GM19397 (cell line): ENCODE measurements around the gene C8G.

ENCODE experiments used
- ATAC-seq: cut with Tn5 transposase; IDR thresholded peaks from one replicate; pipeline ENCODE4 v1.9.1; 2021; ENCODE audit warnings: mild to moderate bottlenecking, moderate library complexity; ENCODE audit not compliant: unreplicated experiment

C8G gene

DNA sequence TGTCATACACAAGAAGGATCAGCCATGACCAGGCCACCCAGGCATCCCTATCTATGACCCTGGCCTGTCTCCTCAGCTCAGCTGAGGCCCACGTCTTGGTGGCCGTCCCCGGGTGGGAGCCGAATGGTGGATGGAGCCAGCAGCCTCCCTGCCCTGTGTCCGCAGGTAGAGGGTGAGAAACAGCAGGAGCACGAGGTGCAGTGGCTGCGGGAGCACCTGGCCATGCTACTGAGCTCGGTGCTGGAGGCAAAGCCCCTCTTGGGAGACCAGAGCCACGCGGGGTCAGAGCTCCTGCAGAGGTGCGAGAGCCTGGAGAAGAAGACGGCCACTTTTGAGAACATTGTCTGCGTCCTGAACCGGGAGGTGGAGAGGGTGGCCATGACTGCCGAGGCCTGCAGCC, 25.0 kb upstream of the C8G start:
- no peak for ATAC-seq

- ATAC-seq: no peak
Measured at GRCh38 chr9:136920734-136921231, 24.3 kb upstream of the C8G start.

GRCh38 chr9:136921307-136921706, 23.7 kb upstream of the C8G start:
- ATAC-seq: no peak

- ATAC-seq: no peak
Measured at GRCh38 chr9:136921718-136922117, 23.3 kb upstream of the C8G start.

- ATAC-seq: no peak
Measured at GRCh38 chr9:136922540-136922939, 22.5 kb upstream of the C8G start.

DNA sequence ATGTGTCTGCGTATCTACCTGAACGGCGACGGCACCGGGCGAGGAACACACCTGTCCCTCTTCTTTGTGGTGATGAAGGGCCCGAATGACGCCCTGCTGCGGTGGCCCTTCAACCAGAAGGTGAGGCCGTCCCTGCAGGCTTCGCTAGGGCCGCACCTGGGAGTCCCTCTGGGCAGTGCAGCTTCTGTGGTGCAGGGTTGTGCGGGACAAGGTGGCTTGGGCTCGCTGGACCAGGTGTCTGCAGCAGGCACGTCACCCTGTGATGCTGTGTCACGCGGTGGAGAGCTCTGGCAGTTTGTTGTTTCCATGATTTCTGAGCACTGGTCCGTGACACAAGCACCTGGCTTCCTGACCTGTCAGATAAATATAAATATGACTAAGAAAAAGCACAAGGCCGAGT, 21.2 kb upstream of the C8G start:
- no peak for ATAC-seq

- no peak for ATAC-seq
Measured at GRCh38 chr9:136925414-136926153, 19.5 kb upstream of the C8G start.

DNA sequence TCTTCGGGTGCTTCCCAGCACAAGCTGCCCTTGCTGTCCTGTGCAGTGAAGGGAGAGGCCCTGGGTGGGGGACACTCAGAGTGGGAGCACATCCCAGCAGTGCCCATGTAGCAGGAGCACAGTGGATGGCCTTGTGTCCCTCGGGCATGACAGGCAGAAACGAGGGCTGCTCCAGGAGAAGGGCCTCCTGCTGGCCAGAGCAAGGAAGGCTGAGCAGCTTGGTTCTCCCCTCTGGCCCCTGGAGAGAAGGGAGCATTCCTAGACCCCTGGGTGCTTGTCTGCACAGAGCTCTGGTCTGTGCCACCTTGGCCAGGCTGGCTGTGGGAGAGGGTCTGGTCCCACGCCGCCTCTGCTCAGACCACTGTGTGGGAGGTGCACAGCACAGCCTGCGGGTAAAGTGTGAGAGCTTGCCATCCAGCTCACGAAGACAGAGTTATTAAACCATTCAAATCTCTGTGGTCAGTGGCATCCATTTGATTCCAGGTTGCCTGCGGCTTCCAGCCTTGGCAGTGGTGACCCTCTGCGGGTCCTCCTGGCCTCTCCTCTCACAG, 18.8 kb upstream of the C8G start:
- ATAC-seq: no peak

GRCh38 chr9:136926749-136927148, 18.3 kb upstream of the C8G start:
- no peak for ATAC-seq

DNA sequence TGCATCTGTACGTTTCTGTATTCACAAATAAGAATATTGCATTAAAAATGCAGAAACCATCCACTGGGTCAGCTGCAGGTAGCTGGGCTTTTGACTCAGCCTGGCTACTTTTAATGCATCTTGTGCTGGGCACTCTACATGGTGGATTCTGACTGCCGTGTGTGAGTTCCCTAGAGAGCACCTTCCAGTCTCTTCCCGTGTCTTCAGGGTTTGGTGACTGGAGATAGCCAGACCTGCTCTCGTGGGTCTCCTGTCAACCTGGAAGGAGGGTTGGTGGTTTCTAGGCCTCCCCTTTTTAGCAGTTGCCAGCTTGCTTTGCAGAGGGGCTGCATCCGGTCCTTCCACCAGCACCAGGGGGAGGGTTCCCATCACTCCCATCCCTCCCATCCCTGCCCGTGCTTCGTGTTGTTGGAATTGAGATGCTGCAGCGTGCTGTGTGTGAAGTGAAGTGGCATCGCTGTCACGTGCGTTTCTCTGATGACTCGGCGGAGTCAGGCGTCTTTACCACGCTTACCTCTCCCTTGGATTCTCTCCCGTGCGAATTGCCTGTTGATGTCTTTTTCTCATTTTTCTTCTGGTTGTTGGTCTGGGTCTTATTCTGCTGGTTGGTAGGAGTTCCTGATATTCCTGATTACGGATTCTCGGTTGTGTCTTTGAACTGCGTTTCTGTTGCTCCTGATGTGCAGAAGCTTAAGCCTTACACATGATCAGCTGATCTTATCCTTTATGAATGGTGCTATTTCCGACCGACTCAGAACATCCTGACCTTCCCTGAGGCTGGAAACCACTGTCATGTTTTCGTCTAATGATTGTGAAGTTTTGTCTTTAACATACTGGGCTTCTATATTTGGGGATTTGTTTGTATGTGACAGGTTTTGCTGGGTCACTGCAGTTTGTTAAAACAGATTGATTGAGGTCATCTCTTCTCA, 17.4 kb upstream of the C8G start:
- ATAC-seq: no peak

DNA sequence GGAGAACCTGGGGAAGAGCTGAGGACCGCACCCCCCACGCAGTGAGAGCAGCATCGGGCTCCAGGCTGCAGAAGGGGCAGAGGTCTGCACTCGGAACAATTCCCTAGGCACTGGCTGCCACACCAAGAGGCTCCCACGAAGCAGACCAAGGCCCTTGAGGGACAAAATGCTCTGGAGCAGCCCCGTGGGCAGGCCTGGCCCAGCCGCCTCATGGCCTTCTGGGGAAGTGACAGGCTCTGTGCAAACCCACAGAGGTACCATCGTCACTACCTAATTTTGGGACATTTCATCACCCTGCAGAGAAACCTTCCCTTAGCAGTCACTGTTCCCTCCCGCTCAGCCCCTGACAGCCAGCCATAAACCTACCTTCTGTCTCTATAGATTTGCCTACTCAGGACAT, 16.5 kb upstream of the C8G start:
- ATAC-seq: no peak

DNA sequence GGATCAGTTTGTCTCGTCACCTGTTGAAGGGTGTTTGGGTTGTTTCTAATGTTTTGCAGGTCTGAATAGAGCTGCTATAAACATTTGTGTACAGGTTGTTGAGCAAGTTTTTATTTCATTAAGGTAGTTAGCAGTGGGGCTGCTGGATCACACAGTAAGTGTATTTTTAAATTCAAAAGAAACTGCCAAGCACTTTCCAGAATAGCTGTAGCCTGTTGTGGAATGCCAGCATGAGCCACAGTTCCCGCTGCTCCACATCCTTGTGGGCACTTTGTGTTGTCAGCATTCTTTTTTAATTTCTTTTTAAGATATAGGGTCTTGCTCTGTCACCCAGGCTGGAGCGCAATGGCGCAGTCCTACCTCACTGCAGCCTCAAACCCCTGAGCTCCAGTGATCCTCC, 15.0 kb upstream of the C8G start:
- no peak for ATAC-seq

GRCh38 chr9:136931611-136932130, 13.4 kb upstream of the C8G start:
- ATAC-seq: no peak

GRCh38 chr9:136934277-136934676, 10.8 kb upstream of the C8G start:
- ATAC-seq: no peak

GRCh38 chr9:136935651-136936050, 9.4 kb upstream of the C8G start:
- ATAC-seq: no peak

DNA sequence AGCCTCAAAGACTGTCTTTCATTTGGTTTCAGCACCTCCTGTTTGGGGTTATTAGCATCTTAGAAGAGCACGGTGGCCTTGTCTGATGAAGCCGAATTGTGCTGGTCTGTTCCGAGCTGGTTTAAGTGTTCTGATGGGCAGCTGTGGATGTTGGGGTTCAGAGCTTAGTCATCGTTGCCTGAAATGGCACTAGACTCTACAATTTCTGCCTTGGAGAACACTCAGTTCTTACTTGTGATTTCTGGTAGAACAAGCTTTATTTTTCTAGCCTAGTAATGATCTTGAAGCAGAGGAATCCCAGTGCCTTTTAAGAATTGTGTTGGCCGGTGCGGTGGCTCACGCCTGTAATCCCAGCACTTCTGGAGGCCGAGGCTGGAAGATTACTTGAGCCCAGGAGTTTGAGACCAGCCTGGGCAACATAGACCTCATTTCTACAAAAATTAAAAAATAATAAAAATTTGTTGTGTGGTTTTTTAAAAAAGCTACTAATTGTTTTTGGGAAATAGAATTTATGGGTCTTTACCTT, 8.3 kb upstream of the C8G start:
- ATAC-seq: no peak

DNA sequence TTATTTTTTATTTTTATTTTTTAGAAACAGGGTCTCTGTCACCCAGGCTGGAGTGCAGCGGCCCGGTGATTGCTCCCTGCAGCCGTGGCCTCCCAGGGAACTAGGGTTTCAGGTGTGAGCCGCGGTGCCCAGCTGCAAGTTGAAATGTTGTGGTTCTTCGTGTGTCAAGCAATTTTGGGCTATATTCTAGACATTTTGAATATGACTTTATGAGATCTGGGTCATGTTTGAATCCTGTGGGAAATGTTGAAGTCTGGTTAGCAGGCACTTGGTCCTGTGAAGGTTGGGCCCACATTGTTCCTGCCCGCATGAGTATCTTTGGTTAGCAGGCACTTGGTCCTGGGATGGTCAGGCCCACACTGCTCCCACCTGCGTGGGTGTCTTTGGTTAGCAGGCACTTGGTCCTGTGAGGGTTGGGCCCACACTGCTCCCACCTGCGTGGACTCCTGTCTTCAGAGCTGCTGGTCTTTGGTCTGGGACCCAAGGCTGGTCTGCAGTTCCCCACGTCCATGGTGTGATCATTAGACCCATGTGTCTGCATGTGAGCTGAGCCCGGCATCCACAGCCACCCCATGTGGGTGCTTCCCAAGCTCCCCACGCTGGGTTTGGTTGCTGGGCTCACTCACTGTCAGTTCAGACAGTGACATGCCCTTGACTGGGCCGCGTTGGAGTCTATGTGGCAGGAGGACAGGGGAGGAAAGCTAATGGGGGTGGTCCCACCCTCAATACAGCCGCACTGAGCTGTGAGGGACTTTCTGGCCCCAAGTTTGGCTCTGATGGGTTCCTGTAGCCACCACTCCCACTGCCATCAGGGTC, 7.6 kb upstream of the C8G start:
- no peak for ATAC-seq

GRCh38 chr9:136939431-136939995, 5.5 kb upstream of the C8G start:
- ATAC-seq: no peak

- ATAC-seq: no peak
Measured at GRCh38 chr9:136939996-136940525, 5.0 kb upstream of the C8G start.
